GM12878 (cell line): ENCODE measurements around the gene DELE1. TPM values are rescaled to one million over a fixed set of nuclear protein-coding genes. Genes with fewer than 3 reads are reported as not detected.

Source experiments
- ATAC-seq: fragments of 200-7000 bp; cut with Tn5 transposase; 3 replicates; pipeline ENCODE4 v1.9.1; 2020; ENCODE audit warnings: mild to moderate bottlenecking, moderate library complexity
- BruUV-seq: library from RNA; stranded (reverse); fragments of 400-500 nt; replicated peaks from 2 replicates; lab custom pipeline; 2021; lab: Mats Ljungman, UMichigan
- CTCF ChIA-PET: fragments of 300-600 bp; sonication (Branson Sonifier 250); formaldehyde crosslinking; extraction: SDS; loops from one replicate; lab custom pipeline; 2021; ENCODE audit warnings: inconsistent platforms; lab: Yijun Ruan, JAX
- POLR2A ChIA-PET: fragments of 350-600 bp; formaldehyde crosslinking; extraction: SDS; loops from one replicate; lab custom pipeline; 2021; ENCODE audit warnings: inconsistent platforms; lab: Charles Lee
- RAD21 ChIA-PET: fragments of 300-600 bp; sonication (Branson Sonifier 250); formaldehyde crosslinking; loops from one replicate; lab custom pipeline; 2023; ENCODE audit warnings: antibody characterized with exemption; ENCODE audit not compliant: unreplicated experiment; lab: Charles Lee
- SMC1A ChIA-PET: fragments of 300-600 bp; sonication (Branson Sonifier 250); formaldehyde crosslinking; loops from one replicate; lab custom pipeline; 2023; ENCODE audit not compliant: unreplicated experiment, uncharacterized antibody; lab: Charles Lee
- DNase-seq: peaks from one replicate; pipeline ENCODE4 v3.0.0-alpha.2; 2011; ENCODE audit warnings: low read depth, low spot score
- FAIRE-seq: peaks from 3 replicates; lab custom pipeline; 2011; peaks lifted over from hg19 to GRCh38; lab: Jason Lieb, UNC
- H2AFZ ChIP-seq: 2 replicates; pipeline ENCODE4 v1.6.0; 2011; ENCODE audit warnings: low read depth, low read length, control low read depth; ENCODE audit not compliant: control insufficient read depth
- H3K27ac ChIP-seq: 2 replicates; pipeline ENCODE4 v1.5.1; 2011; ENCODE audit warnings: control low read depth; ENCODE audit not compliant: control insufficient read depth, insufficient read depth
- H3K27me3 ChIP-seq, 2 experiments: replicated peaks in 1 of 2; 2 replicates each; pipeline versions ENCODE4 v1.6.0 to v1.6.1; 2011; ENCODE audit warnings: low read length in 1 of 2; ENCODE audit not compliant: control insufficient read depth in 2 of 2, insufficient read depth in 2 of 2
- H3K36me3 ChIP-seq, 2 experiments: 2 replicates each; pipeline ENCODE4 v1.5.1; 2011; ENCODE audit warnings: low read length in 1 of 2; ENCODE audit not compliant: control insufficient read depth in 2 of 2, insufficient read depth in 2 of 2
- H3K4me1 ChIP-seq: 2 replicates; pipeline ENCODE4 v1.6.1; 2011; ENCODE audit warnings: mild to moderate bottlenecking, low read length, moderate library complexity, mixed read lengths; ENCODE audit not compliant: control insufficient read depth, insufficient read depth
- H3K4me2 ChIP-seq: 2 replicates; pipeline ENCODE4 v1.6.0; 2011; ENCODE audit warnings: control low read depth; ENCODE audit not compliant: control insufficient read depth, insufficient read depth
- H3K4me3 ChIP-seq: fragments of 200-600 bp; sonication (generic); 2 replicates; pipeline ENCODE4 v1.5.1; 2016
- H3K79me2 ChIP-seq: 2 replicates; pipeline ENCODE4 v1.6.0; 2011; ENCODE audit warnings: low read length; ENCODE audit not compliant: control insufficient read depth, insufficient read depth
- H3K9ac ChIP-seq: 2 replicates; pipeline ENCODE4 v1.8.0; 2011; ENCODE audit warnings: low read length, control low read depth, mixed read lengths; ENCODE audit not compliant: control insufficient read depth, insufficient read depth
- H3K9me3 ChIP-seq: replicated peaks from 3 replicates; pipeline ENCODE4 v1.5.1; 2011; ENCODE audit warnings: mild to moderate bottlenecking, low read length; ENCODE audit not compliant: control insufficient read depth, insufficient read depth
- H4K20me1 ChIP-seq: 2 replicates; pipeline ENCODE4 v1.6.0; 2011; ENCODE audit not compliant: control insufficient read depth, insufficient read depth
- BCL3 ChIP-seq: IDR thresholded peaks from 2 replicates; pipeline ENCODE4 v1.6.1; 2011; ENCODE audit warnings: borderline replicate concordance, low read depth, mild to moderate bottlenecking, moderate library complexity, low read length; ENCODE audit not compliant: insufficient read depth, poor library complexity, severe bottlenecking
- BCLAF1 ChIP-seq: fragments of 450-650 bp; IDR thresholded peaks from 2 replicates; pipeline ENCODE4 v1.6.1; 2017; ENCODE audit warnings: antibody characterized with exemption, mild to moderate bottlenecking, moderate library complexity
- CUX1 ChIP-seq: IDR thresholded peaks from 2 replicates; pipeline ENCODE4 v1.6.1; 2012; ENCODE audit warnings: improper control_type of control experiment, low read depth, low read length; ENCODE audit not compliant: insufficient replicate concordance
- DPF2 ChIP-seq: fragments of 450-650 bp; IDR thresholded peaks from 2 replicates; pipeline ENCODE4 v1.6.1; 2017; ENCODE audit warnings: mild to moderate bottlenecking
- NFIC ChIP-seq: IDR thresholded peaks from 2 replicates; pipeline ENCODE4 v1.6.1; 2012; ENCODE audit warnings: low read depth, mild to moderate bottlenecking, inconsistent platforms, low read length, moderate library complexity
- PML ChIP-seq: IDR thresholded peaks from 2 replicates; pipeline ENCODE4 v1.6.1; 2012; ENCODE audit warnings: low read length, inconsistent platforms
- SIX5 ChIP-seq: IDR thresholded peaks from 2 replicates; pipeline ENCODE4 v1.6.1; 2011; ENCODE audit warnings: mild to moderate bottlenecking, low read depth, low read length, moderate library complexity; ENCODE audit not compliant: severe bottlenecking
- ZNF217 ChIP-seq: fragments of 450-650 bp; IDR thresholded peaks from 2 replicates; pipeline ENCODE4 v1.6.1; 2017; ENCODE audit warnings: antibody characterized with exemption, mild to moderate bottlenecking
- ZZZ3 ChIP-seq: IDR thresholded peaks from 2 replicates; pipeline ENCODE4 v1.6.1; 2011; ENCODE audit warnings: low read depth; ENCODE audit not compliant: control insufficient read depth, insufficient read length
- WGBS: methylation state at CpG from one replicate; pipeline ENCODE4 v1.1.6; 2016; ENCODE audit warnings: low lambda C conversion rate; ENCODE audit not compliant: insufficient replicate concordance, insufficient coverage; ENCODE audit errors: missing lambda C conversion rate; 5-methylcytosine and 5-hydroxymethylcytosine counted together
- in situ Hi-C: fragments of 300-500 bp; cut with MboI; formaldehyde crosslinking; loops from 9 replicates; pipeline ENCODE4 v1.14.3; 2018; ENCODE audit warnings: mixed read lengths
- intact Hi-C: fragments of 100-400 bp; cut with micrococcal nuclease; formaldehyde crosslinking; loops from one replicate; pipeline ENCODE4 v1.14.2; 2022; ENCODE audit not compliant: unreplicated experiment
- polyA plus RNA-seq, 11 experiments: library from polyadenylated mRNA; depleted of rRNA in 4 of 11; unstranded in 6 of 11; stranded (reverse) in 5 of 11; fragments of >200 nt; fragmentation: Nextera tagmentation in 4 of 11; fragmentation: Illumina TruSeq in 1 of 11; extraction: Ambion mirVana in 4 of 11; extraction: Trizol in 1 of 11; gene quantifications; 1 replicate in 1 of 11; 2 replicates in 10 of 11; pipeline versions ENCODE4 v1.2.1 to v1.2.3, GENCODE V29; 2011 to 2016; ENCODE audit warnings: inconsistent platforms in 2 of 11, missing spikeins in 2 of 11, low read depth in 1 of 11
- total RNA-seq, 4 experiments: library from RNA; depleted of rRNA in 3 of 4; stranded (reverse); fragments of >200 nt in 3 of 4; fragmentation: Illumina TruSeq in 1 of 4; extraction: Trizol in 1 of 4; gene quantifications; 2 replicates each; pipeline versions ENCODE4 v1.2.1 to v1.2.3, GENCODE V29; 2013 to 2021
- TF ChIP-seq, protein P1 (sequence below): IDR thresholded peaks from 2 replicates; pipeline ENCODE4 v1.6.1; 2012; ENCODE audit warnings: mild to moderate bottlenecking, low read depth, low read length

Gene DELE1
- total and polyA plus RNA-seq, 10 of the 15 experiments (the other 5 are each of a cell fraction or from before 2014, with no cell fraction given): 18.9 to 71.4 (median 47.6) TPM

DNA sequence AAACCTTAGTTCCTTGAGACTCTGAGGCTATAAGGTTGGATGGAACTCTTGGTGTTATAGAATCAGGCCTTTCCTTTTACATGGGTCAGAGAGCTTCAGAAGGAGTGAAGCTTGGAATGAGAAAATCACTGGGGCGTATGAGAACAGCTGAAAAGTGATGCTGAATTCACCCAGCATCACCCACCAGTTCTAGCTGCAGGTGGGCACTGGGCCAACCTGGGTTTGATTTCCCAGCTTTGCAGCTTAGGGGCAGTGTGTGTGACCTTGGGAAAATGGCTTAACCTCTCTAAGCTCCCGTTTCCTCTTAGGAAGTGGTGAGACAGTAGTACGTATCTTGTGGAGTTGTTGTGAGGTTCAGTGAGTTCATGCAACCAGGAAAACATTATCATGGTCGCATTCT, 23.6 kb downstream of the DELE1 start:
- no peaks in the 10 kb centered on the region for H3K9me3 ChIP-seq
- in situ Hi-C loops: no loop called here
- no peaks in the 10 kb centered on the region for H3K4me1 ChIP-seq
- H4K20me1 ChIP-seq: no peaks in the 10 kb centered on the region
- ChIA-PET CTCF (interaction anchor here (0.8 to 2.4 kb wide), 5 partner anchors 10 to 255 kb away, joined by 3 to 14 read pairs (median 4); no protein-coding TSS in a partner anchor), POLR2A (no interaction called here), RAD21 (interaction anchor here (1.8 kb wide), 1 partner anchor 13 kb away, joined by 5 read pairs; no protein-coding TSS in a partner anchor), SMC1A (interaction anchor here (0.8 kb wide), 1 partner anchor 42 kb away, joined by 3 read pairs; no protein-coding TSS in a partner anchor)
- no peak overlapping the region for H3K27ac ChIP-seq
- H3K79me2 ChIP-seq: no peaks in the 10 kb centered on the region
- ATAC-seq: no peak
- H3K4me3 ChIP-seq: no peak overlapping the region
- no peak for FAIRE-seq
- WGBS: 41% methylated on average over 4 of the region's 4 CpGs
- no peak overlapping the region for H2AFZ ChIP-seq
- H3K27me3 ChIP-seq: no peaks in the 10 kb centered on the region
- H3K9ac ChIP-seq: no peak overlapping the region
- intact Hi-C loops: no loop called here
- H3K36me3 ChIP-seq: no peaks in the 10 kb centered on the region
- BruUV-seq: no TSS peak
- H3K4me2 ChIP-seq: no peak overlapping the region
- no peak for DNase-seq
- TF ChIP-seq DPF2 (no peak), CUX1 (no peak), BCL3 (no peak), BCLAF1 (no peak), PML (no peak), SIX5 (no peak), ZZZ3 (no peak), NFIC (no peak), ZNF217 (no peak)
- TF ChIP-seq, protein P1, sequence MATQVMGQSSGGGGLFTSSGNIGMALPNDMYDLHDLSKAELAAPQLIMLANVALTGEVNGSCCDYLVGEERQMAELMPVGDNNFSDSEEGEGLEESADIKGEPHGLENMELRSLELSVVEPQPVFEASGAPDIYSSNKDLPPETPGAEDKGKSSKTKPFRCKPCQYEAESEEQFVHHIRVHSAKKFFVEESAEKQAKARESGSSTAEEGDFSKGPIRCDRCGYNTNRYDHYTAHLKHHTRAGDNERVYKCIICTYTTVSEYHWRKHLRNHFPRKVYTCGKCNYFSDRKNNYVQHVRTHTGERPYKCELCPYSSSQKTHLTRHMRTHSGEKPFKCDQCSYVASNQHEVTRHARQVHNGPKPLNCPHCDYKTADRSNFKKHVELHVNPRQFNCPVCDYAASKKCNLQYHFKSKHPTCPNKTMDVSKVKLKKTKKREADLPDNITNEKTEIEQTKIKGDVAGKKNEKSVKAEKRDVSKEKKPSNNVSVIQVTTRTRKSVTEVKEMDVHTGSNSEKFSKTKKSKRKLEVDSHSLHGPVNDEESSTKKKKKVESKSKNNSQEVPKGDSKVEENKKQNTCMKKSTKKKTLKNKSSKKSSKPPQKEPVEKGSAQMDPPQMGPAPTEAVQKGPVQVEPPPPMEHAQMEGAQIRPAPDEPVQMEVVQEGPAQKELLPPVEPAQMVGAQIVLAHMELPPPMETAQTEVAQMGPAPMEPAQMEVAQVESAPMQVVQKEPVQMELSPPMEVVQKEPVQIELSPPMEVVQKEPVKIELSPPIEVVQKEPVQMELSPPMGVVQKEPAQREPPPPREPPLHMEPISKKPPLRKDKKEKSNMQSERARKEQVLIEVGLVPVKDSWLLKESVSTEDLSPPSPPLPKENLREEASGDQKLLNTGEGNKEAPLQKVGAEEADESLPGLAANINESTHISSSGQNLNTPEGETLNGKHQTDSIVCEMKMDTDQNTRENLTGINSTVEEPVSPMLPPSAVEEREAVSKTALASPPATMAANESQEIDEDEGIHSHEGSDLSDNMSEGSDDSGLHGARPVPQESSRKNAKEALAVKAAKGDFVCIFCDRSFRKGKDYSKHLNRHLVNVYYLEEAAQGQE: no peak
